ENCODE data around the gene C2CD2. TPM values are rescaled to one million over a fixed set of nuclear protein-coding genes. Genes with fewer than 3 reads are reported as not detected.

C2CD2 gene
- total RNA-seq, 1 donor from 2014 or later, result 24.8 TPM

DNA sequence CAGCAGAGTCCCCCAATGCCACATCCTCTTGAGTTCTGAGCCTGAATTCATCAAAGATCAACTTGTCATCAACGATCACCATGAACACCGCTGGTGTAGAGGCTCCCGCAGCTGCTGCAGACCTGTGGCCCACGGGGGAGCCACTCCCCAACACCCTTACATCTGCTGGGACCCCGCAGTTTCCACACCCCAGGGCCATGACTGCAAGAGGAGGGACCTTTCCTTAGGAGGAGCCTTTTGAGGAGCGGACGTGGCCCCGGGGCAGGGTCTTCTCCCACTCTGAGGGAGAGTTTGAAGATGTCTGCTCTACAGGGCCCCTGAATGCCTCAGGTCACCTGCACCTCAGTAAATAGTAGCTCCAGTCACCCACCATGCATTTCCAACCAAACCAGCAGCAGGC lies 77.4 kb downstream of the C2CD2 start:
- DNase-seq (ENCODE audit: low spot score, unreplicated experiment), result no peak
- peaks cover 9% of the 10 kb centered on the region for H3K4me1 Mint-ChIP-seq (ENCODE audit: low read depth)
- H3K36me3 Mint-ChIP-seq (ENCODE audit: insufficient read depth), result no peaks in the 10 kb centered on the region
- no peak overlapping the region for H3K27ac Mint-ChIP-seq
- H3K27me3 Mint-ChIP-seq, result no peaks in the 10 kb centered on the region
- H3K9me3 Mint-ChIP-seq (ENCODE audit: low read depth), result no peaks in the 10 kb centered on the region
- TF ChIP-seq, protein P1, sequence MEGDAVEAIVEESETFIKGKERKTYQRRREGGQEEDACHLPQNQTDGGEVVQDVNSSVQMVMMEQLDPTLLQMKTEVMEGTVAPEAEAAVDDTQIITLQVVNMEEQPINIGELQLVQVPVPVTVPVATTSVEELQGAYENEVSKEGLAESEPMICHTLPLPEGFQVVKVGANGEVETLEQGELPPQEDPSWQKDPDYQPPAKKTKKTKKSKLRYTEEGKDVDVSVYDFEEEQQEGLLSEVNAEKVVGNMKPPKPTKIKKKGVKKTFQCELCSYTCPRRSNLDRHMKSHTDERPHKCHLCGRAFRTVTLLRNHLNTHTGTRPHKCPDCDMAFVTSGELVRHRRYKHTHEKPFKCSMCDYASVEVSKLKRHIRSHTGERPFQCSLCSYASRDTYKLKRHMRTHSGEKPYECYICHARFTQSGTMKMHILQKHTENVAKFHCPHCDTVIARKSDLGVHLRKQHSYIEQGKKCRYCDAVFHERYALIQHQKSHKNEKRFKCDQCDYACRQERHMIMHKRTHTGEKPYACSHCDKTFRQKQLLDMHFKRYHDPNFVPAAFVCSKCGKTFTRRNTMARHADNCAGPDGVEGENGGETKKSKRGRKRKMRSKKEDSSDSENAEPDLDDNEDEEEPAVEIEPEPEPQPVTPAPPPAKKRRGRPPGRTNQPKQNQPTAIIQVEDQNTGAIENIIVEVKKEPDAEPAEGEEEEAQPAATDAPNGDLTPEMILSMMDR (IDR thresholded peaks at IDR 0.05; ENCODE audit: unreplicated experiment), result no peak
- H3K4me3 Mint-ChIP-seq (ENCODE audit: low read depth), result no peak overlapping the region

DNA sequence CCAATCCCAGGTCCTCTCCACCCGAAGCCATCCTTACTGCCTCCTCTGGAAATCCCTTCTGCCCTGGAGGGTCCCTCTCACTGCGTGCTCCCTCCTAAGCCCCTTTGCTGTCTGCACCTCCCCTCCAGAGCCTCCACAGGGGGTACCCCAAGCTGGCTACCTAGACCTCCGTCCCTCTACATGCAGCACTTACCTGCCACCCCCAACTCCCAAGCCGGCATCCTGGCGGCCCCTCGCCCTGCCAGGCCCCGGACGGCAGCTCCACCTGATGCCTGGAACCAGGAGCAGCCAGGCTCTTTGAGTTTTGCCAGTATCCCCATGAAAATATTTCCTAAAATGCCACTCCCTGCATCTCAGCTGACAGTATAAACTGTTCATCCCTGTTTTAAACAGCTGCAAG lies 78.7 kb downstream of the C2CD2 start:
- TF ChIP-seq, protein P1 (IDR thresholded peaks at IDR 0.05; ENCODE audit: unreplicated experiment), result no peak
- Mint-ChIP-seq H3K9me3 (ENCODE audit: low read depth) (no peaks in the 10 kb centered on the region), H3K36me3 (ENCODE audit: insufficient read depth) (no peaks in the 10 kb centered on the region), H3K27me3 (no peaks in the 10 kb centered on the region), H3K27ac (no peak overlapping the region), H3K4me3 (ENCODE audit: low read depth) (no peak overlapping the region), H3K4me1 (ENCODE audit: low read depth) (peaks cover 9% of the 10 kb centered on the region)
- DNase-seq (ENCODE audit: low spot score, unreplicated experiment), result no peak

DNA sequence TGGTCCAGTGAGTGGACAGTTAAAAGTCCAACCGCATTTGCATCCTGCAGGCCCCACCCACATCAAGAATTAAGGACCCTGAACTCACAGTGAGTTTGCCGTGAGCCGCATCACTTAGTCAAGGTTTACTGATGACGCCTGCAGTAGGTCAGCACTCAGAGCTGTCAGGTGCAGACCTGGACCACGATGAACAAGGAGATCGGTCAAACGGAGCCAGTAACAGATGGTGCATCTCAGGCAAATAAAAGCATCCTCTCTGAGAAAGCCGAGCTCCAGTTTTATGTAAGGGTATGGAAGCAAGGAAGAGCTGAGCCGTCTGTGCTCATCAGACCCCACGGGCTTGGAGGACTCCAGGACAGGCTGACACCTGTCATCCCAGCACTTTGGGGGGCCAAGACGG lies 79.2 kb downstream of the C2CD2 start:
- Mint-ChIP-seq H3K4me1 (ENCODE audit: low read depth) (peaks cover 9% of the 10 kb centered on the region), H3K9me3 (ENCODE audit: low read depth) (no peaks in the 10 kb centered on the region), H3K27me3 (no peaks in the 10 kb centered on the region), H3K4me3 (ENCODE audit: low read depth) (no peak overlapping the region), H3K27ac (no peak overlapping the region), H3K36me3 (ENCODE audit: insufficient read depth) (no peaks in the 10 kb centered on the region)
- DNase-seq (ENCODE audit: low spot score, unreplicated experiment), result no peak
- TF ChIP-seq, protein P1 (IDR thresholded peaks at IDR 0.05; ENCODE audit: unreplicated experiment), result no peak

DNA sequence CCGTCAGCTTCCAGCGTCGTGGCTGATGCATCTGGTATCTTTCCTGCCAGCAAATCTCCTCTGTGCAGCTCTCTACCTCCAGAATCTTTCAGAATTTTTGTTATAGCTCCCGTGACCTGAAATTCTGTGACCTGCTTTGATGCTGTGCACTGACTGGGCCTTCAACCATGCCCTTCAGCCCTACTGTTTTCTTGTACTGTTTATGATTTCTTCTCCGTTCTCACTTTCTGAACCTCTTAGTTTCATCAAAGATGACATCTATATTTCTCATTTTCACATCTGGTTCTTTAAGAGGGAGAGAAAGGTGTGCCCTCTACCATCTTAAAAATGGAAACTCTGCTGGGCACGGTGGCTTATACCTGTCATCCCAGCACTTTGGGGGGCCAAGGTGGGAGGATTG lies 80.4 kb downstream of the C2CD2 start:
- peaks cover 9% of the 10 kb centered on the region for H3K4me1 Mint-ChIP-seq (ENCODE audit: low read depth)
- no peak overlapping the region for H3K4me3 Mint-ChIP-seq (ENCODE audit: low read depth)
- no peaks in the 10 kb centered on the region for H3K36me3 Mint-ChIP-seq (ENCODE audit: insufficient read depth)
- H3K27me3 Mint-ChIP-seq, result no peaks in the 10 kb centered on the region
- TF ChIP-seq, protein P1 (IDR thresholded peaks at IDR 0.05; ENCODE audit: unreplicated experiment), result no peak
- H3K27ac Mint-ChIP-seq, result no peak overlapping the region
- DNase-seq (ENCODE audit: low spot score, unreplicated experiment), result no peak
- H3K9me3 Mint-ChIP-seq (ENCODE audit: low read depth), result no peaks in the 10 kb centered on the region

DNA sequence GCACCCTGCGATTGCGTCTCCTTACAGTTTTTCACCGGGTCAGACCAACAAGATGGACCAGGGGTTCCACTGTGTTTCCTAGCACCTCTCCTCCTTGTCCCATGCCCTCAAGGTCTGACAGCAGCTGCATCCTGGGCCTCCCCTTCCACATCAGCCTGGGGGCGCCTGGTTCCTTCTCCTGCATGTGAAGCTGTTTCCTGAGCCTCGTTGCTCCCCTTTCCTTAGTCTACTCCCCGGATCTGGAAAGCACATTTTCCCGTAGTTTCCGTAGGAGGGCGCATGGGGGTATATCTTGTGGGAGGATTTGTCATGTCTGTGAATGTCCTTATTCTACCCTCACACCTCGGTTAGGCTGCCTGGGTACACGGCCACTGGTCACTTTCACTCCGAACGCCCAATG lies 80.8 kb downstream of the C2CD2 start:
- no peak overlapping the region for H3K27ac Mint-ChIP-seq
- H3K36me3 Mint-ChIP-seq (ENCODE audit: insufficient read depth), result no peaks in the 10 kb centered on the region
- no peaks in the 10 kb centered on the region for H3K27me3 Mint-ChIP-seq
- peaks cover 7% of the 10 kb centered on the region for H3K4me1 Mint-ChIP-seq (ENCODE audit: low read depth)
- no peak overlapping the region for H3K4me3 Mint-ChIP-seq (ENCODE audit: low read depth)
- TF ChIP-seq, protein P1 (IDR thresholded peaks at IDR 0.05; ENCODE audit: unreplicated experiment), result no peak
- no peaks in the 10 kb centered on the region for H3K9me3 Mint-ChIP-seq (ENCODE audit: low read depth)
- DNase-seq (ENCODE audit: low spot score, unreplicated experiment), result no peak
